Measurements from ENCODE around the gene FPR2.

- TF ChIP-seq CTCF (tag by site-specific recombination; IDR thresholded peaks at IDR 0.05) (no peak), ZNF658 (tag by site-specific recombination; IDR thresholded peaks at IDR 0.05) (no peak), ZNF585B (tag by site-specific recombination; IDR thresholded peaks at IDR 0.05) (no peak), ZNF626 (tag by site-specific recombination; IDR thresholded peaks at IDR 0.05) (no peak), ZNF501 (tag by site-specific recombination; IDR thresholded peaks at IDR 0.05) (no peak), REST (tag by site-specific recombination; IDR thresholded peaks at IDR 0.05) (no peak), SP7 (tag by site-specific recombination; IDR thresholded peaks at IDR 0.05) (no peak), ZNF391 (tag by site-specific recombination; IDR thresholded peaks at IDR 0.05; ENCODE audit: borderline replicate concordance, low read depth) (no peak), ZNF341 (tag by site-specific recombination; IDR thresholded peaks at IDR 0.05; ENCODE audit: low read depth) (no peak), ZNF707 (tag by site-specific recombination; IDR thresholded peaks at IDR 0.05) (no peak), YY2 (tag by site-specific recombination; IDR thresholded peaks at IDR 0.05) (no peak)
These were observed 45.1 kb upstream of the FPR2 start for GRCh38 chr19:51715850-51716249.

Measured in HEK293 (cell line).